Measurements from ENCODE around the gene ZNF430.
A peak's percentile ranks its signal among the peaks of the same experiment; 100 is the strongest.

ZNF430 gene

GRCh38 chr19:21087871-21088270 is 67.4 kb downstream of the ZNF430 start:
- DNase-seq (ENCODE audit: insufficient read length, low spot score): no peak
- no peak for FAIRE-seq
- no peak for TF ChIP-seq POLR2A (IDR thresholded peaks at IDR 0.05; ENCODE audit: low read depth, low read length)

GRCh38 chr19:21092109-21092508 is 71.7 kb downstream of the ZNF430 start:
- DNase-seq (ENCODE audit: insufficient read length, low spot score) (no peak), FAIRE-seq (no peak)
- TF ChIP-seq POLR2A (IDR thresholded peaks at IDR 0.05; ENCODE audit: low read depth, low read length): no peak

- DNase-seq (ENCODE audit: insufficient read length, low spot score): no peak
- no peak for FAIRE-seq
- no peak for TF ChIP-seq POLR2A (IDR thresholded peaks at IDR 0.05; ENCODE audit: low read depth, low read length)
These were observed 74.0 kb downstream of the ZNF430 start for GRCh38 chr19:21094347-21095025.

GRCh38 chr19:21098291-21098690 is 77.8 kb downstream of the ZNF430 start:
- DNase-seq (ENCODE audit: insufficient read length, low spot score) (no peak), FAIRE-seq (no peak)
- TF ChIP-seq POLR2A (IDR thresholded peaks at IDR 0.05; ENCODE audit: low read depth, low read length): no peak

- TF ChIP-seq POLR2A (IDR thresholded peaks at IDR 0.05; ENCODE audit: low read depth, low read length): no peak
- peak; percentile 6 for FAIRE-seq
- DNase-seq (ENCODE audit: insufficient read length, low spot score): no peak
These were observed 81.2 kb downstream of the ZNF430 start for GRCh38 chr19:21101521-21102242.

GRCh38 chr19:21109116-21109515 is 88.7 kb downstream of the ZNF430 start:
- TF ChIP-seq POLR2A (IDR thresholded peaks at IDR 0.05; ENCODE audit: low read depth, low read length): no peak
- no peak for FAIRE-seq
- no peak for DNase-seq (ENCODE audit: insufficient read length, low spot score)
